Stimulated activated CD8-positive, alpha-beta memory T cell treated with anti-CD3 and anti-CD28 coated beads, Interleukin-4, amount 100 ng/mL, for 1 hour (primary cell): Measurements from ENCODE around the gene AMPH.
"Not testable (repeated sequence)": the region's sequence is repeated elsewhere in the genome, so short reads cannot be mapped to it uniquely, and the experiment has no call there.

Source experiments
- DNase-seq, 2 donors: peaks; one replicate each; pipeline ENCODE4 v3.0.0-alpha.2; 2020; ENCODE audit warnings: low read depth in 2 of 2, low spot score in 1 of 2

The AMPH gene

GRCh38 chr7:38628630-38629385, 2.4 kb downstream of the AMPH start:
- DNase-seq, result no peak

GRCh38 chr7:38625866-38626265, 5.3 kb downstream of the AMPH start:
- DNase-seq, result no peak

- DNase-seq, result no peak
Measured at GRCh38 chr7:38615665-38616064, 15.5 kb downstream of the AMPH start.

- no peak for DNase-seq
Measured at GRCh38 chr7:38607466-38607865, 23.7 kb downstream of the AMPH start.

GRCh38 chr7:38600741-38601140, 30.4 kb downstream of the AMPH start:
- no peak for DNase-seq

GRCh38 chr7:38594949-38595348, 36.2 kb downstream of the AMPH start:
- no peak for DNase-seq

GRCh38 chr7:38592737-38593288, 38.4 kb downstream of the AMPH start:
- no peak for DNase-seq

GRCh38 chr7:38585572-38586354, 45.4 kb downstream of the AMPH start:
- no peak for DNase-seq

GRCh38 chr7:38584443-38585210, 46.5 kb downstream of the AMPH start:
- DNase-seq, result no peak

GRCh38 chr7:38580485-38580884, 50.7 kb downstream of the AMPH start:
- DNase-seq, result no peak

GRCh38 chr7:38574086-38574485, 57.1 kb downstream of the AMPH start:
- no peak for DNase-seq

GRCh38 chr7:38571620-38572019, 59.6 kb downstream of the AMPH start:
- DNase-seq, result not testable (repeated sequence)

GRCh38 chr7:38568497-38568896, 62.7 kb downstream of the AMPH start:
- DNase-seq, result no peak

GRCh38 chr7:38565289-38565688, 65.9 kb downstream of the AMPH start:
- DNase-seq, result no peak

- DNase-seq, result no peak
Measured at GRCh38 chr7:38563741-38564140, 67.4 kb downstream of the AMPH start.

- no peak for DNase-seq
Measured at GRCh38 chr7:38561166-38561565, 70.0 kb downstream of the AMPH start.

GRCh38 chr7:38558761-38559345, 72.3 kb downstream of the AMPH start:
- DNase-seq, result no peak

- no peak for DNase-seq
Measured at GRCh38 chr7:38554586-38554985, 76.6 kb downstream of the AMPH start.

GRCh38 chr7:38550836-38551235, 80.3 kb downstream of the AMPH start:
- no peak for DNase-seq

- no peak for DNase-seq
Measured at GRCh38 chr7:38548605-38549004, 82.6 kb downstream of the AMPH start.

- no peak for DNase-seq
Measured at GRCh38 chr7:38546763-38547162, 84.4 kb downstream of the AMPH start.
